ENCODE results near the gene JMJD6. TPM values are rescaled to one million over a fixed set of nuclear protein-coding genes. Genes with fewer than 3 reads are reported as not detected.
A peak's percentile ranks its signal among the peaks of the same experiment; 100 is the strongest.

Gene JMJD6
- total RNA-seq, 2 experiments from 2014 or later: 39.9 to 71.2 TPM

DNA sequence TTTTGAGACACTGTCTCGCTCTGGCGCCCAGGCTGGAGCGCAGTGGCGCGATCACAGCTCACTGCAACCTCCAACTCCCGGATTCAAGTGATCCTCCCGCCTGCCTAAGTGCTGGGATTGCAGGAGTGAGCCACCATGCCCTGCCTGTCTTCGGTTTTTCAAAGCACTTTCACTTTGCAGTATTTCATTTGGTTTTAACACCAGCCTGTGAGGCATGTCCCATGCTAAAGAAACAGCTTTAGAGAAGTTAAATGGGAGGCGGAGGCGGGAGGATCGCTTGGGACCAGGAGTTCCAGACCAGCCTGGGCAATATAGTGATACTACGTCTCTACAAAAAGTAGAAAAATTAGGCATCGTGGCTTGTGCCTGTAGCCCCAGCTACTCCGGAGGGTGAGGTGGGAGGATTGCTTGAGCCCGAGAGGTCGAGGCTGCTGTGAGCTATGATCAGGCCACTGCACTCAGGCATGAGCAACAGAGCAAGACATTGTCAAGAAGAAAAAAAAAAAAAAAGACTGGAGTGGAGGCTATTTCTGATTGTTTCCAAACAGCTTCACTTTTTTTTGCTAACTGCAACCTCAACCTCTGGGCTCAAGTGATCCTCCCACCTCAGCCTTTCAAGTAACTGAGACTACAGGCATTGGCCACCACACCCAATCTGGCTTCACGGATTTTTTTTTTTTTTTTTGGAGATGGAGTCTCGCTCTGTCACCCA, 1.5 kb upstream of the JMJD6 start:
- POLR2A ChIA-PET: interaction anchor here (0.6 to 2.9 kb wide), 16 partner anchors 10 to 1338 kb away, joined by 3 to 12 read pairs (median 3); partner anchors contain the start of genes MFSD11 and SRSF2
- Histone ChIP-seq H3K27ac (ENCODE audit: low read depth, low read length, poor library complexity, severe bottlenecking) (peak overlapping the region; percentile 91), H2AFZ (ENCODE audit: low read length) (no peak overlapping the region), H3K9me3 (ENCODE audit: low read length) (no peaks in the 10 kb centered on the region), H3K4me2 (ENCODE audit: low read length) (peak overlapping the region; percentile 76), H3K36me3 (ENCODE audit: insufficient read depth, low read length) (peaks cover 64% of the 10 kb centered on the region), H3K79me2 (ENCODE audit: insufficient read depth, low read depth, low read length) (peaks cover 86% of the 10 kb centered on the region), H3K4me3 (ENCODE audit: low read depth, low read length, poor library complexity, severe bottlenecking) (peak overlapping the region; percentile 78), H3K4me1 (ENCODE audit: insufficient read depth, low read length, poor library complexity, severe bottlenecking) (peaks cover 54% of the 10 kb centered on the region), H4K20me1 (ENCODE audit: insufficient read depth, low read length) (peaks cover 7% of the 10 kb centered on the region; the same call in 1 of the 2 replicates), H3K9me2 (ENCODE audit: insufficient read depth, low read length) (no peaks in the 10 kb centered on the region)
- BruUV-seq (replicated peaks): no TSS peak
- CTCF ChIA-PET (ENCODE audit: unreplicated experiment): interaction anchor here (0.9 to 1.4 kb wide), 2 partner anchors 10 to 170 kb away, joined by 3 to 4 read pairs; partner anchors contain the start of gene MFSD11
- intact Hi-C loops (cut with micrococcal nuclease; ENCODE audit: unreplicated experiment): loop anchor here (2.0 to 5.0 kb wide), 4 partner anchors 57 to 461 kb away; partner anchors contain the start of gene UBALD2
- TF ChIP-seq, protein P1, sequence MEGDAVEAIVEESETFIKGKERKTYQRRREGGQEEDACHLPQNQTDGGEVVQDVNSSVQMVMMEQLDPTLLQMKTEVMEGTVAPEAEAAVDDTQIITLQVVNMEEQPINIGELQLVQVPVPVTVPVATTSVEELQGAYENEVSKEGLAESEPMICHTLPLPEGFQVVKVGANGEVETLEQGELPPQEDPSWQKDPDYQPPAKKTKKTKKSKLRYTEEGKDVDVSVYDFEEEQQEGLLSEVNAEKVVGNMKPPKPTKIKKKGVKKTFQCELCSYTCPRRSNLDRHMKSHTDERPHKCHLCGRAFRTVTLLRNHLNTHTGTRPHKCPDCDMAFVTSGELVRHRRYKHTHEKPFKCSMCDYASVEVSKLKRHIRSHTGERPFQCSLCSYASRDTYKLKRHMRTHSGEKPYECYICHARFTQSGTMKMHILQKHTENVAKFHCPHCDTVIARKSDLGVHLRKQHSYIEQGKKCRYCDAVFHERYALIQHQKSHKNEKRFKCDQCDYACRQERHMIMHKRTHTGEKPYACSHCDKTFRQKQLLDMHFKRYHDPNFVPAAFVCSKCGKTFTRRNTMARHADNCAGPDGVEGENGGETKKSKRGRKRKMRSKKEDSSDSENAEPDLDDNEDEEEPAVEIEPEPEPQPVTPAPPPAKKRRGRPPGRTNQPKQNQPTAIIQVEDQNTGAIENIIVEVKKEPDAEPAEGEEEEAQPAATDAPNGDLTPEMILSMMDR (conservative IDR thresholded peaks at IDR 0.05; ENCODE audit: low read length): no peak
- TF ChIP-seq EZH2phosphoT487 (IDR thresholded peaks at IDR 0.05; ENCODE audit: borderline replicate concordance, low read depth, low read length): no peak
- peak; percentile 75 for DNase-seq (ENCODE audit: low spot score)

DNA sequence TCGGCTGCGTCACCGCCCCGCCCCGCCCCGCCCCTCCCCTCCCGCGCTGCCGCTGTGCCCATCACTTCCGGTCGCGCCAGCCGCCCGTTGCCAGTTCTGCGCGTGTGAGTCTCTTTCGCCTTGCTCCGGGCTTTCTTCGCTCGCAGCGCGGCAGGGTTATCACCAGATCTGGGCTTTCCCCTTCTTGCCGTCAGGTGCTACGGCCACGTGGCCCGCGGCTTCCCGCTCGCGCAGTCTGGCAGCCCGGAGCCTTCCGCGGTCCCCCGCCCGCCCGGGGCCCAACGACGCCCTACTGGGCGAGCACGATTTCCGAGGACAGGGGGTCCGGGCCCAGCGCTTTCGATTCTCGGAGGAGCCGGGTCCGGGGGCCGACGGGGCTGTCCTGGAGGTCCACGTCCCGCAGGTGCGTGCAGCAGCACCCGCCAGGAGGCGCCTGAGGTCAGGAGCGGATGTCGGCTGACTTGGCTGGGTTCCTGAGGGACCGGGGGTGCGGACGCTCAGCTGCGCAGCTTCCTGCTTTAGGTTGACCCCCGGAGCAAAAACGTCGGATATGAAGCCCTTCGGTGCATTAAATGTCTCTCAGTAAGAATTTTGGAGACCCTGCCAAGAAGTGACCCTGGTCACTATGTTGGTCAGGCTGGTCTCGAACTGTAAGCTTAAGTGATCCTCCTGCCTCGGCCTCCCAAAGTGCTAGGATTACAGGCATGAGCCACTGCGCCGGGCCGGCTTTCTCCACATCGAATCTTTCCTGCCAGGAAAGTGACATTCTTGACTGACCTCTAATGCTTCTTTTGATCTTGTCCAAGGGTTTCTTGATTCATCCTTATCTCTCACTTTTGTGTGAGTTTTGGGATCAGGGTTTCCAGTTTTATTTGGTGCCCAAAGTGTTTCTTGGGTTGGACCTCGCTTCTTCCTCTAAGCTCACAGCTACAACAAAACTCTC, 641 bp upstream of the JMJD6 start, which contains the start of gene METTL23:
METTL23 (plus strand) TSS at position 64 of the 943 bp plus-strand sequence. CDS start 2,872 bp downstream, outside the sequence.
- peak within 1 kb of the TSS; percentile 25; the same call in 1 of the 2 replicates for H2AFZ ChIP-seq (ENCODE audit: low read length)
- peak; percentile 96 for DNase-seq (ENCODE audit: low spot score)
- peaks cover 63% of the 10 kb centered on the region for H3K36me3 ChIP-seq (ENCODE audit: insufficient read depth, low read length)
- H3K9me3 ChIP-seq (ENCODE audit: low read length): no peaks in the 10 kb centered on the region
- peak within 1 kb of the TSS; percentile 78 for H3K4me3 ChIP-seq (ENCODE audit: low read depth, low read length, poor library complexity, severe bottlenecking)
- peak within 1 kb of the TSS; percentile 91 for H3K27ac ChIP-seq (ENCODE audit: low read depth, low read length, poor library complexity, severe bottlenecking)
- intact Hi-C loops (cut with micrococcal nuclease; ENCODE audit: unreplicated experiment): loop anchor here (1.0 to 5.0 kb wide), 5 partner anchors 10 to 460 kb away; partner anchors contain the start of genes SRSF2 and UBALD2
- CTCF ChIA-PET (ENCODE audit: unreplicated experiment): interaction anchor here (0.9 to 1.4 kb wide), 2 partner anchors 11 to 170 kb away, joined by 3 to 4 read pairs; partner anchors contain the start of gene MFSD11
- H4K20me1 ChIP-seq (ENCODE audit: insufficient read depth, low read length): peaks cover 4% of the 10 kb centered on the region; the same call in 1 of the 2 replicates
- H3K79me2 ChIP-seq (ENCODE audit: insufficient read depth, low read depth, low read length): peaks cover 79% of the 10 kb centered on the region
- H3K9me2 ChIP-seq (ENCODE audit: insufficient read depth, low read length): no peaks in the 10 kb centered on the region
- peaks cover 46% of the 10 kb centered on the region for H3K4me1 ChIP-seq (ENCODE audit: insufficient read depth, low read length, poor library complexity, severe bottlenecking)
- POLR2A ChIA-PET: interaction anchor here (0.6 to 2.9 kb wide), 14 partner anchors 8 to 1339 kb away, joined by 3 to 12 read pairs (median 4); partner anchors contain the start of genes MFSD11 and SRSF2
- H3K4me2 ChIP-seq (ENCODE audit: low read length): peak within 1 kb of the TSS; percentile 97
- TF ChIP-seq, protein P1 (conservative IDR thresholded peaks at IDR 0.05; ENCODE audit: low read length): peak; percentile 93
- no peak for TF ChIP-seq EZH2phosphoT487 (IDR thresholded peaks at IDR 0.05; ENCODE audit: borderline replicate concordance, low read depth, low read length)
- TSS peak; percentile 84 for BruUV-seq (replicated peaks)
